Stimulated activated memory B cell treated with anti-CD40 and anti-IgM and Interleukin-4, amounts not matched to agents 10 μg/mL and 1 μg/mL and 100 μg/mL, for 72 hours (primary cell): Measurements from ENCODE around the gene FBXW7.

ENCODE experiments used
- ATAC-seq: fragments of 150-1000 bp; cut with Tn5 transposase; 2 replicates; pipeline ENCODE4 v1.10.0; 2021
- H3K27ac Mint-ChIP-seq: one replicate; pipeline ENCODE4 v1.8.0; 2022; ENCODE audit warnings: mild to moderate bottlenecking, mixed read lengths
- H3K27me3 Mint-ChIP-seq: one replicate; pipeline ENCODE4 v1.8.0; 2022; ENCODE audit warnings: mixed read lengths
- H3K36me3 Mint-ChIP-seq: one replicate; pipeline ENCODE4 v1.8.0; 2022; ENCODE audit warnings: mixed read lengths
- H3K4me1 Mint-ChIP-seq: one replicate; pipeline ENCODE4 v1.8.0; 2022; ENCODE audit warnings: mixed read lengths
- H3K4me3 Mint-ChIP-seq: one replicate; pipeline ENCODE4 v1.8.0; 2022; ENCODE audit warnings: mild to moderate bottlenecking, moderate library complexity, mixed read lengths
- H3K9me3 Mint-ChIP-seq: one replicate; pipeline ENCODE4 v1.8.0; 2022; ENCODE audit warnings: mixed read lengths

FBXW7 gene

DNA sequence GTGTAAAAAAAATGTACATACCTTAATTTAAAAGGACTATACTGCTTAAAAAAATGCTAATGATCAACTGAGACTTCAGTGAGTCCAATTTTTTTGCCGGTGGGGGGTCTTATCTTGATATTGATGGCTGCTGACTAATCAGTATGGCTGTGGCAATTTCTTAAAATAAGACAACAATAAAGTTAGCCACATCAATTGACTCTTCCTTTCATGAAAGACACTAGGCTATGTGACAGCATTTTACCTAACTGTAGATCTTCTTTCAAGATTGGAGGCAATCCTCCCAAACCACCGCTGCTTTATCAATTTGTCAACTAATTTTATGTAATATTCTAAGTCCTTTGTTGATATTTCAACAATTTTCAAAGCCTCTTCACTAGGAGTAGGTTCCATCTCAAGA lies 116.1 kb downstream of the FBXW7 start:
- Mint-ChIP-seq H3K4me1 (peaks cover 29% of the 10 kb centered on the region), H3K27ac (no peak overlapping the region), H3K4me3 (no peak overlapping the region), H3K36me3 (no peaks in the 10 kb centered on the region), H3K9me3 (no peaks in the 10 kb centered on the region), H3K27me3 (no peaks in the 10 kb centered on the region)
- ATAC-seq = no peak

DNA sequence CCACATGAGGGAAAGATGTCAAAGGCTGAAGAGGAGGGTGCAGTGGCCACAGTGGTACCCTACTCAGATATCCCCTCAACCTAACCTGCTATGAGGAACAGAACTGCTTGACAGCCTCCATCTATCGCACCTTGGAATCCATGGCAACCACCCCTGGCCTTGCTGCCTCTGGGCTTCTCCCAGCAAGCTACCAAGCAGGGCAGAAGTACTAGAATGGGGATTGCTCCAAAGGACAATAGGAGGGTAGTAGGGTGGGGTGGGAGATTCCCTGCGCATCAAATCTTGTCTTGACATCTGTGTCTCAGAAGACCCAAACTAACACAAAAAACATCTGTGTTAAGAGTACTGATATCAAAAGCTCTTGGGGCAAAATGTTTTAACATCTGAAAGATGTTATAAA lies 118.2 kb downstream of the FBXW7 start:
- ATAC-seq = no peak

GRCh38 chr4:152415980-152416379 lies 119.9 kb downstream of the FBXW7 start:
- peak overlapping the region; percentile 1 for H3K27ac Mint-ChIP-seq
- H3K27me3 Mint-ChIP-seq = no peaks in the 10 kb centered on the region
- H3K9me3 Mint-ChIP-seq = no peaks in the 10 kb centered on the region
- no peak for ATAC-seq
- H3K4me3 Mint-ChIP-seq = no peak overlapping the region
- peaks cover 7% of the 10 kb centered on the region for H3K36me3 Mint-ChIP-seq
- peaks cover 28% of the 10 kb centered on the region for H3K4me1 Mint-ChIP-seq

More for the DNA sequence above, 118.2 kb downstream of the FBXW7 start:
- Mint-ChIP-seq H3K36me3 (no peaks in the 10 kb centered on the region), H3K4me1 (peaks cover 24% of the 10 kb centered on the region), H3K27me3 (no peaks in the 10 kb centered on the region), H3K4me3 (no peak overlapping the region), H3K27ac (no peak overlapping the region), H3K9me3 (no peaks in the 10 kb centered on the region)

DNA sequence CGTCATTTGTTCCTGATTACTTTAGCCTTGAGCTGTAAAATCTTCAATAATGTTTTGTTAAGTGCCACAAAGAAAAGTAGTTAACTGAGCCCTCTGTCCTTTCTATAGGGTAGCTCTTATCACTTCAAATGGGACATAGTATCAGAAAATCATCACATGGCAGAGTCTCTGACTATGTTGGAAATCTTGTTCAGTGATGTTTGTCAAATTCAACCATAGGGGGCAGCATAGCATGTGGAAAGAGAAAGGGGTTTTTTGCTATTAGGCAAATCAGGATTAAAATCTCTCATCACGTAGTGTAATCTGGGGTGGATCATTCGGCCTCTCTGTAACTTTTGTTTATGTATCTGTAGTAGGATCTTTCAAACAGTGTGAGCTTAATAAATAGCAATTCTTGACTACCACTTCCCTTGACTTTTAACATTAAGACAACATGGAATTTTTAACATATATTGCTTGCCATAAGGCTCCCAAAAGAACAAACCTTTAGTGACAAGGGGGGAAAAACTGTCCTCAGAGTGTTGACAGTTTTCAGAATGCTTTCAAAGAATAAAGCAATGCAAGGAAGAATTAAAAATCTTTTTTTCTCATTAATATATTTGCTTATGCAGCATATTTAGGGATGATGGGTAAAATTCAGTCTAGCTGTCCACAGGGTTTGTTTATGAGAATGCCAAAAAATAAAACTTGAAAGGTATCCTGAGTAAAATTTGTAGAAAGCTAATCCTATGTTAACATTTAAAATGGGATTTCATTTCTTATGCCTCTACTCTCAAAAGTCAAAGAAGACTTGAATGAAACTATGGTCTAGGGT lies 127.2 kb downstream of the FBXW7 start:
- no peak overlapping the region for H3K27ac Mint-ChIP-seq
- H3K36me3 Mint-ChIP-seq = peaks cover 33% of the 10 kb centered on the region
- H3K27me3 Mint-ChIP-seq = no peaks in the 10 kb centered on the region
- H3K9me3 Mint-ChIP-seq = no peaks in the 10 kb centered on the region
- no peak for ATAC-seq
- H3K4me1 Mint-ChIP-seq = peaks cover 14% of the 10 kb centered on the region
- H3K4me3 Mint-ChIP-seq = no peak overlapping the region

DNA sequence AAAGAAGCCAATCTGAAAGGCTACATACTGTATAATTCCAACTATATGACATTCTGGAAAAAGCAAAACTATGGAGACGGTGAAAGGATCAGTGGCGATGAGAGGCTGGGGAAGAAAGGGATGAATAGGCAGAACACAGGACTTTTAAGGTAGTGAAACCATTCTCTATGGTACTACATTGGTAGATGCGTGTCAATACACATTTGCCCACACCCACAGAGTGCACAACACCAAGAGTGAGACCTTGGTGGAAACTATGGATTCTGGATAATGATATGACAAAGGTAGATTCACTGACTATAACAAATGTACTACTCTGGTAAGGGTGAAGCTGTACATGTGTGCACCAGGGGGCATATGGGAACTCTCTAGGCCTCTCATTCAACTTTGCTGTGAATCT lies 134.5 kb downstream of the FBXW7 start:
- Mint-ChIP-seq H3K27ac (no peak overlapping the region), H3K9me3 (no peaks in the 10 kb centered on the region), H3K36me3 (peaks cover 57% of the 10 kb centered on the region), H3K4me1 (peaks cover 37% of the 10 kb centered on the region), H3K4me3 (no peak overlapping the region), H3K27me3 (no peaks in the 10 kb centered on the region)
- ATAC-seq = no peak

DNA sequence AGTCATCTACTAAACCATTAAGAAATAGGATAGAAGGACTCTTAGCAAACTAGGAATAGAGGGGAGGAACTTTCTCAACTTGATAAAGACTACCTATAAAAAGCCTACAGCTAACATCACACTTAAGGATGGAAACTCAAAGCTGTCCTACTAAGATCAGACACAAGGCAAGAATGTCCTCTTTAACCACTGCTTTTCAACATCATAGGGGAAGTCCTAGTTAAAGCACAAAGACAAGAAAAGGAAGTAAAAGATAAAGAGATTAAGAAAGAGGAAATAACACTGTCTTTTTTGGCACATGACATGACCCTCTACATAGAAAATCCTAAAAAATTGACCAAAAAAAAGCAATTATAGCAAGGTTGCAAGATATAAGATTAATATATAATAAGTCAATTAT lies 136.6 kb downstream of the FBXW7 start:
- no peaks in the 10 kb centered on the region for H3K27me3 Mint-ChIP-seq
- H3K4me1 Mint-ChIP-seq = peaks cover 55% of the 10 kb centered on the region
- H3K36me3 Mint-ChIP-seq = peaks cover 53% of the 10 kb centered on the region
- no peak overlapping the region for H3K4me3 Mint-ChIP-seq
- no peak overlapping the region for H3K27ac Mint-ChIP-seq
- peak; percentile 78 for ATAC-seq
- no peaks in the 10 kb centered on the region for H3K9me3 Mint-ChIP-seq

- no peak for ATAC-seq
- Mint-ChIP-seq H3K27ac (no peak overlapping the region), H3K4me3 (no peak overlapping the region), H3K4me1 (peaks cover 59% of the 10 kb centered on the region), H3K9me3 (no peaks in the 10 kb centered on the region), H3K27me3 (no peaks in the 10 kb centered on the region), H3K36me3 (peaks cover 55% of the 10 kb centered on the region)
Measured at GRCh38 chr4:152398060-152398459, 137.8 kb downstream of the FBXW7 start.

- no peaks in the 10 kb centered on the region for H3K27me3 Mint-ChIP-seq
- no peak overlapping the region for H3K4me3 Mint-ChIP-seq
- H3K4me1 Mint-ChIP-seq = peaks cover 46% of the 10 kb centered on the region
- no peaks in the 10 kb centered on the region for H3K9me3 Mint-ChIP-seq
- ATAC-seq = no peak
- H3K27ac Mint-ChIP-seq = no peak overlapping the region
- H3K36me3 Mint-ChIP-seq = peaks cover 42% of the 10 kb centered on the region
Measured at GRCh38 chr4:152394791-152395190, 141.1 kb downstream of the FBXW7 start.

GRCh38 chr4:152392079-152392478 lies 143.8 kb downstream of the FBXW7 start:
- Mint-ChIP-seq H3K36me3 (peaks cover 44% of the 10 kb centered on the region), H3K4me3 (no peak overlapping the region), H3K4me1 (peaks cover 28% of the 10 kb centered on the region), H3K27ac (no peak overlapping the region), H3K27me3 (no peaks in the 10 kb centered on the region), H3K9me3 (peaks cover 2% of the 10 kb centered on the region)
- ATAC-seq = no peak

DNA sequence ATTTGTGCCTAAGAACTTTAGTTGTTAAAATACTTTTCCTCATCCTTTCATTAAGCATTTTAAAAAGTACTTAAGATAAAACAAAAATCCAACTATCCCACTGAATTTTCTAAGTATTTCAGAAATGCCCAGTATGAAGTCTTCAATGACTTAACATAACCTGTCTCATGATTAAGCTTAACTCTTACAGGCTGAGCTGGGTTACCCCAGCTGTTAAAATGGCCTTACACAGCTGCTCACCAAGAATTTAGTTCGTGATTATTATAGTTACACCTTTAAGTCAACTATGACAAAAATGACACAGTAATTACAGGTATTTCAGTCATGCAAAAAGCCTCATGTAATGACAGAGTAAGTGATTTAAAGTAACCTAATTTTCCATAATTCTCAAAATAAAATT lies 145.7 kb downstream of the FBXW7 start:
- H3K9me3 Mint-ChIP-seq = peaks cover 2% of the 10 kb centered on the region
- ATAC-seq = no peak
- no peak overlapping the region for H3K27ac Mint-ChIP-seq
- H3K27me3 Mint-ChIP-seq = no peaks in the 10 kb centered on the region
- H3K4me3 Mint-ChIP-seq = no peak overlapping the region
- peaks cover 13% of the 10 kb centered on the region for H3K4me1 Mint-ChIP-seq
- peaks cover 28% of the 10 kb centered on the region for H3K36me3 Mint-ChIP-seq

DNA sequence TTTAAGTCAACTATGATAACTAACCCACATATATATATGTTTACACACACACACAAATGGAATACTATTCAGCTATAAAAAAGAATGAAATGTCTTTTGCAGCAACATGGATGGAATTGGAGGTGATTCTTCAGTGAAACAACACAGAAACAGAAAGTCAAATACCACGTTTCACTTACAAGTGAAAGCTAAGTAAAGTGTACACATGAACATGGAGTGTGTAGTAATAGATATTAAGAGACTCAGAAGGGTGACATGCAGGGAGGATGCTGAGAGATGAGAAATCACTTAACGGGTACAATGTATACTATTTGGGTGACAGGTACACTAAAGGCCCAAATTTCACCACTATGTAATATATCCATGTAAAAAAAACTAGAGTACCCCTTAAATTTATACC lies 146.5 kb downstream of the FBXW7 start:
- H3K27ac Mint-ChIP-seq = no peak overlapping the region
- H3K27me3 Mint-ChIP-seq = no peaks in the 10 kb centered on the region
- no peak for ATAC-seq
- H3K9me3 Mint-ChIP-seq = peaks cover 3% of the 10 kb centered on the region
- H3K4me1 Mint-ChIP-seq = peaks cover 8% of the 10 kb centered on the region
- peaks cover 31% of the 10 kb centered on the region for H3K36me3 Mint-ChIP-seq
- H3K4me3 Mint-ChIP-seq = no peak overlapping the region

GRCh38 chr4:152385551-152385950 lies 150.3 kb downstream of the FBXW7 start:
- Mint-ChIP-seq H3K36me3 (peaks cover 15% of the 10 kb centered on the region), H3K27me3 (no peaks in the 10 kb centered on the region), H3K4me1 (peaks cover 19% of the 10 kb centered on the region), H3K4me3 (no peak overlapping the region), H3K27ac (no peak overlapping the region), H3K9me3 (peaks cover 5% of the 10 kb centered on the region)
- no peak for ATAC-seq

GRCh38 chr4:152382057-152382785 lies 153.7 kb downstream of the FBXW7 start:
- H3K4me1 Mint-ChIP-seq = peaks cover 19% of the 10 kb centered on the region
- no peak overlapping the region for H3K27ac Mint-ChIP-seq
- H3K9me3 Mint-ChIP-seq = peaks cover 3% of the 10 kb centered on the region
- H3K4me3 Mint-ChIP-seq = no peak overlapping the region
- H3K36me3 Mint-ChIP-seq = peaks cover 10% of the 10 kb centered on the region
- no peak for ATAC-seq
- no peaks in the 10 kb centered on the region for H3K27me3 Mint-ChIP-seq

DNA sequence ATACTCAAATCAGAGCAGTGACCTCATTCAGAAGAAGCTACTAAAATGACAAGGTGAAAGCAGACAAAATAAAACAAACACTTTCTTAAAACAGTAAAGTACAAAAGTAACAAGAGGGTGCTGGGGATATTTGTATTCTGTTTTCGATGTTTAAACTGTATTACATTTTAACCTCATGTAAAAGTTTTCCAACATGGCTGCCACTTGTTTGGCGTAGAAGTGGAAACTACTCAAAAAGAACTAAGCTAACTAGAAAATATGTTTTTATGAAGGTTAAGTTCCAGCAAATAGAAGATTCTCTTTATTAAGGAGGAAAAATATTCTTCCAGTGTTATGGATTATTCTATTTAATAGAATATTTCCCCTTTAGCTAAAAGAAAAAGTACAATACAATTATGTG lies 155.0 kb downstream of the FBXW7 start:
- H3K4me3 Mint-ChIP-seq = no peak overlapping the region
- peaks cover 19% of the 10 kb centered on the region for H3K4me1 Mint-ChIP-seq
- H3K9me3 Mint-ChIP-seq = peaks cover 3% of the 10 kb centered on the region
- ATAC-seq = no peak
- H3K27ac Mint-ChIP-seq = no peak overlapping the region
- H3K36me3 Mint-ChIP-seq = peaks cover 10% of the 10 kb centered on the region
- H3K27me3 Mint-ChIP-seq = no peaks in the 10 kb centered on the region

DNA sequence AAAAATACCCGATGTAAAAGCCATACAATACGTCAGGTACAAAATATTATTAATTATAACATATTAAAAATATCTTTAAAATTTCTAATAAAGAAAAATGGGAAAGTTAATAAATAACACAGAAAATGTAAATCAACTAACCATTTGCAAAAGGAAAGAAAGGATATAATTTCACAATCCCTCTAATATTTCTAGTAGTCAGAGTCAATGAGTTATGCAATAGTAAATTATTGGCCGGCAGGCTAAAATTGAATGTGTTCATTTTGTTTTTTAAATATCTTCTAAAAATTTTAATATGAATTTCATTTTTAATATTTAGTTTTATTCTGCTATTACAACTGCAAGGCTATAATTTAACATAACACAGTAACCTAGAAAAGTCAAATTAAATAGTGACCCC lies 155.7 kb downstream of the FBXW7 start:
- Mint-ChIP-seq H3K27ac (no peak overlapping the region), H3K4me1 (peaks cover 19% of the 10 kb centered on the region), H3K36me3 (peaks cover 10% of the 10 kb centered on the region), H3K9me3 (peaks cover 3% of the 10 kb centered on the region), H3K4me3 (no peak overlapping the region), H3K27me3 (no peaks in the 10 kb centered on the region)
- no peak for ATAC-seq
